Activated naive CD4-positive, alpha-beta T cell treated with anti-CD3 and anti-CD28 coated beads for 36 hours (primary cell): ENCODE measurements around the gene PRDM11. TPM values are rescaled to one million over a fixed set of nuclear protein-coding genes. Genes with fewer than 3 reads are reported as not detected.

Source experiments
- CTCF ChIA-PET: fragments of 350-600 bp; sonication (Branson Sonifier 250); formaldehyde crosslinking; loops from one replicate; lab custom pipeline; 2021; ENCODE audit warnings: antibody characterized with exemption; lab: Charles Lee
- DNase-seq: peaks from one replicate; pipeline ENCODE4 v3.0.0-alpha.2; 2020
- H3K27ac Mint-ChIP-seq: one replicate; pipeline ENCODE4 v1.8.0; 2021; ENCODE audit warnings: mild to moderate bottlenecking, mixed read lengths
- H3K27me3 Mint-ChIP-seq: one replicate; pipeline ENCODE4 v1.8.0; 2021; ENCODE audit warnings: low read depth, mixed read lengths
- H3K36me3 Mint-ChIP-seq: one replicate; pipeline ENCODE4 v1.8.0; 2021; ENCODE audit warnings: low read depth, mixed read lengths
- H3K4me1 Mint-ChIP-seq: one replicate; pipeline ENCODE4 v1.8.0; 2021; ENCODE audit warnings: low read depth, mixed read lengths
- H3K4me3 Mint-ChIP-seq: one replicate; pipeline ENCODE4 v1.8.0; 2021; ENCODE audit warnings: mild to moderate bottlenecking, moderate library complexity, mixed read lengths
- H3K9me3 Mint-ChIP-seq: one replicate; pipeline ENCODE4 v1.8.0; 2021; ENCODE audit warnings: mixed read lengths
- intact Hi-C: fragments of 100-400 bp; cut with micrococcal nuclease; formaldehyde crosslinking; loops from one replicate; pipeline ENCODE4 v1.15.1; 2023
- total RNA-seq, 2 experiments: library from RNA; stranded (reverse); gene quantifications; one replicate each; pipeline ENCODE4 v1.2.3, GENCODE V29; 2021

The PRDM11 gene
- total RNA-seq, 2 experiments from 2014 or later: 0.81 to 1.3 TPM

- peaks cover 21% of the 10 kb centered on the region for H3K27me3 Mint-ChIP-seq
- CTCF ChIA-PET: interaction anchor here (0.6 to 1.1 kb wide), 3 partner anchors 10 to 553 kb away, joined by 3 to 4 read pairs (median 4); no protein-coding TSS in a partner anchor
- H3K4me3 Mint-ChIP-seq: no peak overlapping the region
- no peaks in the 10 kb centered on the region for H3K9me3 Mint-ChIP-seq
- H3K36me3 Mint-ChIP-seq: peaks cover 5% of the 10 kb centered on the region
- DNase-seq: no peak
- H3K4me1 Mint-ChIP-seq: peaks cover 7% of the 10 kb centered on the region
- intact Hi-C loops: loop anchor here (5.0 kb wide), 1 partner anchor 36 kb away; the partner anchor contains the start of gene PRDM11
- H3K27ac Mint-ChIP-seq: no peak overlapping the region
These were observed 36.5 kb downstream of the PRDM11 start for GRCh38 chr11:45182902-45183301.

GRCh38 chr11:45184640-45185039 lies 38.2 kb downstream of the PRDM11 start:
- Mint-ChIP-seq H3K4me3 (no peak overlapping the region), H3K9me3 (no peaks in the 10 kb centered on the region), H3K4me1 (peaks cover 6% of the 10 kb centered on the region), H3K27me3 (peaks cover 5% of the 10 kb centered on the region), H3K36me3 (peaks cover 3% of the 10 kb centered on the region), H3K27ac (no peak overlapping the region)
- CTCF ChIA-PET: interaction anchor here (1.2 kb wide), 1 partner anchor 73 kb away, joined by 3 read pairs; no protein-coding TSS in a partner anchor
- intact Hi-C loops: loop anchor here (5.0 kb wide), 1 partner anchor 37 kb away; the partner anchor contains the start of gene PRDM11
- no peak for DNase-seq

- intact Hi-C loops: no loop called here
- H3K9me3 Mint-ChIP-seq: no peaks in the 10 kb centered on the region
- CTCF ChIA-PET: no interaction called here
- H3K27ac Mint-ChIP-seq: no peak overlapping the region
- peaks cover 4% of the 10 kb centered on the region for H3K36me3 Mint-ChIP-seq
- DNase-seq: no peak
- no peaks in the 10 kb centered on the region for H3K27me3 Mint-ChIP-seq
- H3K4me3 Mint-ChIP-seq: no peak overlapping the region
- H3K4me1 Mint-ChIP-seq: peaks cover 2% of the 10 kb centered on the region
These were observed 38.8 kb downstream of the PRDM11 start for GRCh38 chr11:45185228-45185729.

GRCh38 chr11:45187375-45187774 lies 40.9 kb downstream of the PRDM11 start:
- intact Hi-C loops: no loop called here
- DNase-seq: no peak
- no peaks in the 10 kb centered on the region for H3K4me1 Mint-ChIP-seq
- no peak overlapping the region for H3K4me3 Mint-ChIP-seq
- H3K9me3 Mint-ChIP-seq: no peaks in the 10 kb centered on the region
- CTCF ChIA-PET: no interaction called here
- no peaks in the 10 kb centered on the region for H3K27me3 Mint-ChIP-seq
- no peak overlapping the region for H3K27ac Mint-ChIP-seq
- peaks cover 4% of the 10 kb centered on the region for H3K36me3 Mint-ChIP-seq

GRCh38 chr11:45188127-45188526 lies 41.7 kb downstream of the PRDM11 start:
- H3K36me3 Mint-ChIP-seq: peaks cover 2% of the 10 kb centered on the region
- DNase-seq: no peak
- intact Hi-C loops: no loop called here
- no peak overlapping the region for H3K27ac Mint-ChIP-seq
- no peaks in the 10 kb centered on the region for H3K9me3 Mint-ChIP-seq
- no peaks in the 10 kb centered on the region for H3K27me3 Mint-ChIP-seq
- CTCF ChIA-PET: no interaction called here
- no peaks in the 10 kb centered on the region for H3K4me1 Mint-ChIP-seq
- H3K4me3 Mint-ChIP-seq: no peak overlapping the region

- Mint-ChIP-seq H3K4me1 (no peaks in the 10 kb centered on the region), H3K27ac (no peak overlapping the region), H3K4me3 (no peak overlapping the region), H3K9me3 (no peaks in the 10 kb centered on the region), H3K36me3 (peaks cover 2% of the 10 kb centered on the region), H3K27me3 (no peaks in the 10 kb centered on the region)
- CTCF ChIA-PET: no interaction called here
- intact Hi-C loops: no loop called here
- no peak for DNase-seq
These were observed 42.8 kb downstream of the PRDM11 start for GRCh38 chr11:45189230-45189629.

GRCh38 chr11:45193695-45194094 lies 47.3 kb downstream of the PRDM11 start:
- Mint-ChIP-seq H3K4me3 (no peak overlapping the region), H3K9me3 (no peaks in the 10 kb centered on the region), H3K36me3 (peaks cover 2% of the 10 kb centered on the region), H3K27ac (no peak overlapping the region), H3K4me1 (no peaks in the 10 kb centered on the region), H3K27me3 (no peaks in the 10 kb centered on the region)
- no peak for DNase-seq
- CTCF ChIA-PET: interaction anchor here (1.1 kb wide), 1 partner anchor 80 kb away, joined by 4 read pairs; no protein-coding TSS in a partner anchor
- intact Hi-C loops: no loop called here

DNA sequence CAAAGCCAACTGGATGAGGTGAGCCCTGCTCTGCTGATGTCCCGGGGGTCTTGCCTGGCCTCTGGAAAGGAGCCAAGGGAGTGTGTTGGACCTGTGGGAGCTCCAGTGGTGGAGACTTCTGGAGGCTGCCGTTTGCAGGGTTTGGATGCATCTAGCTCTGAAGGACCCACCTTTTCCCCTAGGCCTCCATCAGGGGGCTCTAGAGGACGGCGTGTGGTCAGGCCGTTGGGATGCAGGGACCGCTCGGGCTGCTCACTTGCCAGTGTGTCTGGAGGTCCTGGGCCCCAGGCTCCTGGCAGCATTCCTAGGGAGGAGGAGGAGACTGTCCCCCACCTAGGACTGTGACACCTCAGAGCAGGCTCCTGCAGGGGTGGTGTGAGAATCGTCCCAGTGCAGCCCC lies 58.3 kb downstream of the PRDM11 start:
- no peak for DNase-seq
- Mint-ChIP-seq H3K4me3 (no peak overlapping the region), H3K9me3 (no peaks in the 10 kb centered on the region), H3K27me3 (no peaks in the 10 kb centered on the region), H3K27ac (no peak overlapping the region), H3K4me1 (no peaks in the 10 kb centered on the region), H3K36me3 (peaks cover 10% of the 10 kb centered on the region)
- CTCF ChIA-PET: no interaction called here
- intact Hi-C loops: no loop called here

- Mint-ChIP-seq H3K9me3 (no peaks in the 10 kb centered on the region), H3K4me3 (no peak overlapping the region), H3K36me3 (peaks cover 10% of the 10 kb centered on the region), H3K27ac (no peak overlapping the region), H3K4me1 (no peaks in the 10 kb centered on the region), H3K27me3 (no peaks in the 10 kb centered on the region)
- CTCF ChIA-PET: no interaction called here
- no peak for DNase-seq
- intact Hi-C loops: no loop called here
These were observed 59.5 kb downstream of the PRDM11 start for GRCh38 chr11:45205978-45206377.

- intact Hi-C loops: no loop called here
- CTCF ChIA-PET: interaction anchor here (0.8 kb wide), 1 partner anchor 98 kb away, joined by 3 read pairs; no protein-coding TSS in a partner anchor
- Mint-ChIP-seq H3K4me3 (no peak overlapping the region), H3K27me3 (no peaks in the 10 kb centered on the region), H3K4me1 (no peaks in the 10 kb centered on the region), H3K36me3 (peaks cover 3% of the 10 kb centered on the region), H3K27ac (no peak overlapping the region), H3K9me3 (no peaks in the 10 kb centered on the region)
- no peak for DNase-seq
These were observed 61.7 kb downstream of the PRDM11 start for GRCh38 chr11:45208135-45208534.

DNA sequence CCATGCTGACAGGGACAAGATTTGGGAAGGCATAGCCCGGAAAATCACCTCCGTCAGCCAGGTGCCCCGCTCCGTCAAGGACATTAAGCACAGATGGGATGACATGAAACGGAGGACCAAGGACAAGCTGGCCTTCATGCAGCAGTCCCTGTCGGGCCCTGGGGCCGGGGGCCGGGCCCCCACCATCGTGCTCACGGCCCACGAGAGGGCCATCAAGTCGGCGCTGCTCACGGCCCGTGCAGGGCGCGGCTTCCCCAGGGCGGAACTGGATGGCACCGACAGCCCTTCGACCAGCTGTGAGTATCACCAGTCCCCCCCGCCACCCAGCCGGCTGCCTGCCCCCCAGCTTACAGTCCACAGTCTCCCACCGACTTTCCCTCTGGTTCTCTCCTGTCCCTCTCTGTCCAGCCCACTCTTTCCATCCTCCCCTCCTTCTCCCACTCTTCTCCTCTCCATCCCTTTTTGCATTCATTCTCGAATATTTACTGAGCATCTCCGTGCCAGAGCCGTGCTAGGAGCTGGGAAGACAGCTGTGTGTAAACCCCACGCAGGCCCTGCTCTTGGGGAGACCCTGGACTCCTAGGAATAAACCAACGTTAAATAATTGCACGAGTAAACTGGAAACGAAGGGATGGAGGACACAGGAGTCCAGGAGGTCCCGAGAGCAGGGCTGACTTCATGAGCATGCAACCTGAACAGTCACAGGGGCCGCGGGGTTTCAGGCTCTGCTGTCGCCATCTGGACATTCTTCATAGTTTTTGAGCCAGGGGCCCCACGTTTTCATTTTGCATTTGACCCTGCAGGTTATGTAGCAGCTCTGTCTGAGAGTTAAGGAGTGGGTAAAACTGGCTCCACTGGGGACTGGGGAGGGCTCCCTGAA lies 62.8 kb downstream of the PRDM11 start:
- intact Hi-C loops: no loop called here
- DNase-seq: no peak
- no peak overlapping the region for H3K27ac Mint-ChIP-seq
- CTCF ChIA-PET: interaction anchor here (0.8 kb wide), 1 partner anchor 99 kb away, joined by 3 read pairs; no protein-coding TSS in a partner anchor
- H3K27me3 Mint-ChIP-seq: no peaks in the 10 kb centered on the region
- no peaks in the 10 kb centered on the region for H3K4me1 Mint-ChIP-seq
- H3K9me3 Mint-ChIP-seq: no peaks in the 10 kb centered on the region
- H3K4me3 Mint-ChIP-seq: no peak overlapping the region
- peaks cover 3% of the 10 kb centered on the region for H3K36me3 Mint-ChIP-seq

DNA sequence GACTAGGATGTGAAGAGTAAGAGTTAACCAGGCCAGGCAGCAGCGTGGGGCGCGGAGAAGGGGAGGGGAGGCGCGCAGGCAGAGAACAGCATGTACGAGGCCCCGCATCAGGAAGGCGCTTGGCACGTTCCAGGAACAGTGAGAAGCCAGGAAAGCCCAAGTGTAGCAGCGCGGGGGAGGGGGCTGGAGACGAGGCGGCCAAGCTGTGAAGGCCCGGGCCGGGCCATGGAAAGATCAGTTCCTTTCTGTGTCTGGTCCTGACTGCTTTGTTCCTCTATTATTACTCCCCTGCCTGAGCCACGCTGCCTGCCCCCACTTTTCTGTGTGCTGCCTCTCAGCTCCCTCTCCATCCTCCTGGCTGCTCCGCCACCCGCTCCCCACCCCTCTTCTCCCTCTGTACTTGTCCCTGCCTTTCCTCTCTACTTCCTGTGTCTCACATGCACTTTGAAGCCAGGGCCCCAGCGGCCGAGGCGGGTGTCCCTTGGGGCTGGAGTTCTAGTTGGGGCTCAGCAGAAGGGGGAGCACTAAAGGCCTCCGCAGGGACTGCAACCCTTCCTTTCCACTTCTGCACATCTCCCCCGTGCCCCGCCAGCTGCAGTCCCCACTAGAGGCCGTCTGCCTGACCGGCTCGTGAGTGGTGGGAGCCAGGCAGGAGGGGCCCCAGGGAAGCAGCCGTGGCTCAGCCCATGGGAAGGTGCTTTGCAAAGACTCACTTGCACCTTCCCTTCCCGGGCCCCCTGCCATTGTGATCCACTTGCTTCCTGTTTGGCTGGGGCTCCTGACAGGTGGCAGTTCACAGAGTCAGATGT lies 63.7 kb downstream of the PRDM11 start:
- CTCF ChIA-PET: no interaction called here
- Mint-ChIP-seq H3K27ac (no peak overlapping the region), H3K27me3 (no peaks in the 10 kb centered on the region), H3K36me3 (peaks cover 3% of the 10 kb centered on the region), H3K9me3 (no peaks in the 10 kb centered on the region), H3K4me1 (no peaks in the 10 kb centered on the region), H3K4me3 (no peak overlapping the region)
- intact Hi-C loops: no loop called here
- no peak for DNase-seq
